Loucy (cell line): ENCODE measurements around the gene IMMT.
"Not testable (repeated sequence)": the region's sequence is repeated elsewhere in the genome, so short reads cannot be mapped to it uniquely, and the experiment has no call there.

Source experiments
- EZH2phosphoT487 ChIP-seq: fragments of 200-600 bp; IDR thresholded peaks from 2 replicates; pipeline ENCODE4 v1.6.1; 2018; ENCODE audit warnings: antibody characterized with exemption, mild to moderate bottlenecking, moderate library complexity, borderline replicate concordance
- TF ChIP-seq, protein P1 (sequence below): fragments of 200-600 bp; sonication (generic); conservative IDR thresholded peaks from 2 replicates; pipeline ENCODE4 v1.5.1; 2014; ENCODE audit warnings: mild to moderate bottlenecking, antibody characterized with exemption, low read length

DNA sequence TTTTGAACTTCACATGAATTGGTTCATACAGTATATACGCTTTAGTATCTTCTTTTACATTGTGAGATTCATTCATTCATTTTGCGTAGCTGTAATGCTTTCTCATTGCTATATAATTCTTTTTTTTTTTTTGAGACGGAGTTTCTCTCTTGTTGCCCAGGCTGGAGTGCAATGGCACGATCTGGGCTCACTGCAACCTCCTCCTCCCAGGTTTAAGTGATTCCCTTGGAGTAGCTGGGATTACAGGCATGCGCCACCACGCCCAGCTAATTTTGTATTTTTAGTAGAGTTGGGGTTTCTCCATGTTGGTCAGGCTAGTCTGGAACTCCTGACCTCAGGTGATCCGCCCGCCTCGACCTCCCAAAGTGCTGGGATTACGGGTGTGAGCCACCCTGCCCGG, 5.3 kb upstream of the IMMT start:
- TF ChIP-seq, protein P1, sequence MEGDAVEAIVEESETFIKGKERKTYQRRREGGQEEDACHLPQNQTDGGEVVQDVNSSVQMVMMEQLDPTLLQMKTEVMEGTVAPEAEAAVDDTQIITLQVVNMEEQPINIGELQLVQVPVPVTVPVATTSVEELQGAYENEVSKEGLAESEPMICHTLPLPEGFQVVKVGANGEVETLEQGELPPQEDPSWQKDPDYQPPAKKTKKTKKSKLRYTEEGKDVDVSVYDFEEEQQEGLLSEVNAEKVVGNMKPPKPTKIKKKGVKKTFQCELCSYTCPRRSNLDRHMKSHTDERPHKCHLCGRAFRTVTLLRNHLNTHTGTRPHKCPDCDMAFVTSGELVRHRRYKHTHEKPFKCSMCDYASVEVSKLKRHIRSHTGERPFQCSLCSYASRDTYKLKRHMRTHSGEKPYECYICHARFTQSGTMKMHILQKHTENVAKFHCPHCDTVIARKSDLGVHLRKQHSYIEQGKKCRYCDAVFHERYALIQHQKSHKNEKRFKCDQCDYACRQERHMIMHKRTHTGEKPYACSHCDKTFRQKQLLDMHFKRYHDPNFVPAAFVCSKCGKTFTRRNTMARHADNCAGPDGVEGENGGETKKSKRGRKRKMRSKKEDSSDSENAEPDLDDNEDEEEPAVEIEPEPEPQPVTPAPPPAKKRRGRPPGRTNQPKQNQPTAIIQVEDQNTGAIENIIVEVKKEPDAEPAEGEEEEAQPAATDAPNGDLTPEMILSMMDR = not testable (repeated sequence)
- not testable (repeated sequence) for TF ChIP-seq EZH2phosphoT487
